ENCODE measurements around the gene PDE1C. TPM values are rescaled to one million over a fixed set of nuclear protein-coding genes. Genes with fewer than 3 reads are reported as not detected.

PDE1C gene
- total and polyA plus RNA-seq, 12 donors: 0.33 to 9.9 (median 2.9) TPM

DNA sequence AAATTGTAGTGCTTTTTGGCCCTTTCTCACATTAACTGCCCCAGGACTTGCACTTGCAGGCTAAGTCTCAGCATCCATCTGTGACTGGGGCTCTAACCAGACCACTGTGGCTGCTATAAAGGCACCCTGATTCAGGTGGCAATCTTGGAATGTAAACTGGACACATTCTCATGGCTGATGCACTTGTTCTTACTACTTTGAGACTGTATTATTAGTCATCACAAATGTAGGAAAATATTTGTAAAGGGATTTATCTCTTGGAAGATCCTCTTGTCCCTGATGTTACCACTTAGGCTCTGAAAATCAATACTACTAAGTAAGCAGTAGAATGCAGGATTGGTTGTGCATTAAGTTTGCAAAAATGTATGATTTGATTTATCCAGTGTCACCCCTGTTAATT is 25.0 kb downstream of the PDE1C start:
- intact Hi-C loops (cut with DNase I): no loop called here
- no peak overlapping the region for H3K4me3 ChIP-seq
- TF ChIP-seq POLR2A (IDR thresholded peaks at IDR 0.05): no peak
- TF ChIP-seq, protein P1, sequence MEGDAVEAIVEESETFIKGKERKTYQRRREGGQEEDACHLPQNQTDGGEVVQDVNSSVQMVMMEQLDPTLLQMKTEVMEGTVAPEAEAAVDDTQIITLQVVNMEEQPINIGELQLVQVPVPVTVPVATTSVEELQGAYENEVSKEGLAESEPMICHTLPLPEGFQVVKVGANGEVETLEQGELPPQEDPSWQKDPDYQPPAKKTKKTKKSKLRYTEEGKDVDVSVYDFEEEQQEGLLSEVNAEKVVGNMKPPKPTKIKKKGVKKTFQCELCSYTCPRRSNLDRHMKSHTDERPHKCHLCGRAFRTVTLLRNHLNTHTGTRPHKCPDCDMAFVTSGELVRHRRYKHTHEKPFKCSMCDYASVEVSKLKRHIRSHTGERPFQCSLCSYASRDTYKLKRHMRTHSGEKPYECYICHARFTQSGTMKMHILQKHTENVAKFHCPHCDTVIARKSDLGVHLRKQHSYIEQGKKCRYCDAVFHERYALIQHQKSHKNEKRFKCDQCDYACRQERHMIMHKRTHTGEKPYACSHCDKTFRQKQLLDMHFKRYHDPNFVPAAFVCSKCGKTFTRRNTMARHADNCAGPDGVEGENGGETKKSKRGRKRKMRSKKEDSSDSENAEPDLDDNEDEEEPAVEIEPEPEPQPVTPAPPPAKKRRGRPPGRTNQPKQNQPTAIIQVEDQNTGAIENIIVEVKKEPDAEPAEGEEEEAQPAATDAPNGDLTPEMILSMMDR (IDR thresholded peaks at IDR 0.05): no peak
- no peaks in the 10 kb centered on the region for H3K9me3 ChIP-seq (replicated peaks in 1 of 3)
- DNase-seq: no peak
- H3K4me1 ChIP-seq (replicated peaks in 1 of 2): no peaks in the 10 kb centered on the region
- H3K27ac ChIP-seq: no peak overlapping the region
- no peaks in the 10 kb centered on the region for H3K27me3 ChIP-seq
- no peaks in the 10 kb centered on the region for H3K36me3 ChIP-seq (replicated peaks in 1 of 2)

DNA sequence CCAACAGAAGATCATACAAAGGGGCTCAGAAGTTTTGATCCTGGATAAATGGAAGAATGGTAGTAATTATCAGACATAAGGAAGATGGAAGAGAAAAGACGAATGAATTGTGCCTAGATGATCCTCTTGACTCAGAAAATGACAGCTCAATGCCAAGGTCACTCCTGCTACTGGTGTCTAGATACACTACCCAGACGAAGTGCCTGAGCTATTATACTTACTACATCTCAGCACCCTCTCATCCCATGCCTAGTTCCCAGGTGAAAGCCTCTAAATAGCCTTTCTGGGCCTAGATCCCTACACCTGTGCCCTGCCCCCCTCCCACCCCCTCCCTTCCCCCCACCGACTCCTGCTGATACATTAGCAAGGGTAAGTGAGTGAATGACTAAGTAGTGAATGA is 25.5 kb downstream of the PDE1C start:
- Histone ChIP-seq H3K36me3 (replicated peaks in 1 of 2) (no peaks in the 10 kb centered on the region), H3K4me3 (no peak overlapping the region), H3K27ac (no peak overlapping the region), H3K27me3 (no peaks in the 10 kb centered on the region), H3K4me1 (replicated peaks in 1 of 2) (no peaks in the 10 kb centered on the region), H3K9me3 (replicated peaks in 1 of 3) (no peaks in the 10 kb centered on the region)
- no peak for DNase-seq
- TF ChIP-seq POLR2A (IDR thresholded peaks at IDR 0.05): no peak
- intact Hi-C loops (cut with DNase I): no loop called here
- WGBS, 4 donors: 30 to 41% (median 36%) methylated on average over 2 to 3 of the region's 3 CpGs

DNA sequence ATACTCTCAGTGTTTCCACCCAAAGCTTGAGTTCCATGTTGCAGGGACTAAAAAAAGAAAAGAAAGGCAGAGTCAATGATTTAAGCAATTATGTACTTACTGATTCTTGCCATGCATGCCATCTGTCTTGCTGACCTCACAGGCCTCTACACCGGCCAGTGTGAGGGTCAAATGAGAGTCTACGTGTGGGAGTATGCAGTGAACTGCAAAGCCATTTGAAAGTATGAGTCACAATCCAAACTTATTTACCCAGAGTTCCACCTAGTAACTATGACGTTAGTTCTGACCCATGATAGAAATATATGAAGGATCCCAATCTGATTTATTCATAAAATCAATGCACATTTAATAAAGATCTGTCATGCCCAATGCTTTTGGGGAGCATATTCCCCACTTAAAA is 26.5 kb downstream of the PDE1C start:
- Histone ChIP-seq H3K9me3 (replicated peaks in 1 of 3) (no peaks in the 10 kb centered on the region), H3K27ac (no peak overlapping the region), H3K4me3 (no peak overlapping the region), H3K27me3 (no peaks in the 10 kb centered on the region), H3K36me3 (replicated peaks in 1 of 2) (no peaks in the 10 kb centered on the region), H3K4me1 (replicated peaks in 1 of 2) (no peaks in the 10 kb centered on the region)
- DNase-seq: no peak
- 40 to 64% (median 41%) methylated on average over 3 of the region's 3 CpGs for WGBS, 4 donors
- no peak for TF ChIP-seq POLR2A (IDR thresholded peaks at IDR 0.05)
- TF ChIP-seq, protein P1 (IDR thresholded peaks at IDR 0.05): no peak
- intact Hi-C loops (cut with DNase I): no loop called here

DNA sequence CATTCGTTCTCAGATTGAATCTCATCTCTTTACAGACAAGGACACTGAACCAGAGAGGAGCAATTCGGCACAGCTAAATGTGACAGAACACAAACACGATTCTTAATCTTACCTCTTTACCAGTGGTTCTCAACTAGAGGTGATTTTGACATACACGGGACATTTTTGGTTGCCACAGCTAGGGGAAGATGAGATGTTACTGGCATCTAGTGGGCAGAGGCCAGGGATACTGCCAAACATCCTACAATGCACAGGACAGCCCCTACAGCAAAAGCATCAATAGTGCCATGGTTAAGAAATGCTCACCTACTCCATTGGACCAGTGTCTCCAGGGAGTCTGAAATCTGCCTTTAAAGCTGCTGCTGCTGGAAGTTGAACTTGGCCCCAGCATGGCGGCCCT is 27.3 kb downstream of the PDE1C start:
- intact Hi-C loops (cut with DNase I): no loop called here
- H3K27me3 ChIP-seq: no peaks in the 10 kb centered on the region
- no peaks in the 10 kb centered on the region for H3K9me3 ChIP-seq (replicated peaks in 1 of 3)
- no peaks in the 10 kb centered on the region for H3K36me3 ChIP-seq (replicated peaks in 1 of 2)
- no peak for TF ChIP-seq POLR2A (IDR thresholded peaks at IDR 0.05)
- TF ChIP-seq, protein P1 (IDR thresholded peaks at IDR 0.05): no peak
- WGBS, 4 donors: 68 to 81% (median 76%) methylated on average over 5 of the region's 5 CpGs
- no peak overlapping the region for H3K4me3 ChIP-seq
- DNase-seq: no peak
- no peak overlapping the region for H3K27ac ChIP-seq
- H3K4me1 ChIP-seq (replicated peaks in 1 of 2): no peaks in the 10 kb centered on the region

DNA sequence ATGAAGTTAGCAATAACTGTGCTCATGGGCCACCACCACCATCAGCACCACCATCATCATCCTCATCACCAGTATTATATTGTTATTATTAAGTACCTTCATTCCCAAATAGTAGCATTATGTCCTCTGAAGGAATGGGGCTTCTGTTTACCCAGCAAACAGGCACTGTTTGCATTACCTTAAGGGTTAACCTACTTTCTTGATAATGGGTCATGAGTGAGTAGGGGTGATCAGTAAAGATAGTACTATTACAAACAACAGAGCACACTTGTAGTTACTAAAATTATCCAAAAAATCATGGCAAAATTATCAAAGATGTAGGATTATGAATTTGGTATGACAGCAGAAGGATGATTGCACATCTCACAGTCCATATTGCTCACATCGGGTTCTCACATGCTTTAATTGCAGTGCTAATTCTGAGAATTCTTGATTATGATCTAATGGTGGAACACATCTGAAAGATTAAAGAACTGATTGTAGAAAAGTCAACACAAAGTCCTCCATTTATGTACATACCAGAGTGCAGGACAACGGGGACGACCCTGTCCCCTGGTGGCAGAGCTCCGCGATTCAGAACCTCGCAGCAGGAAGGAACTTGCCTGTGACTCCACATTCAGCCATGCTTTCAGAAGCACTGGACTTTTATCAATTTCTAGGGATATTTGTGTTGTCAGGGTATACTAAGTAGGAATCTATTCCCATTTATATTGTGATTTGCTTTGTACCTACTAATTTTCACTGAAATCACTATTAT is 31.0 kb downstream of the PDE1C start:
- Histone ChIP-seq H3K27ac (no peak overlapping the region), H3K27me3 (no peaks in the 10 kb centered on the region), H3K4me1 (replicated peaks in 1 of 2) (no peaks in the 10 kb centered on the region), H3K36me3 (replicated peaks in 1 of 2) (no peaks in the 10 kb centered on the region), H3K9me3 (replicated peaks in 1 of 3) (no peaks in the 10 kb centered on the region), H3K4me3 (no peak overlapping the region)
- WGBS, 4 donors: 74 to 80% (median 76%) methylated on average over 6 of the region's 6 CpGs
- TF ChIP-seq, protein P1 (IDR thresholded peaks at IDR 0.05): no peak
- no peak for TF ChIP-seq POLR2A (IDR thresholded peaks at IDR 0.05)
- intact Hi-C loops (cut with DNase I): no loop called here
- no peak for DNase-seq
